ENCODE results near the gene LPAR3.

Gene LPAR3

GRCh38 chr1:84844094-84844493 is 48.9 kb downstream of the LPAR3 start:
- no peak for DNase-seq (ENCODE audit: low spot score in 2 of 2)
- in situ Hi-C loops (cut with MboI; ENCODE audit: low sequenced_read_pairs), result no loop called here

GRCh38 chr1:84842748-84843231 is 50.2 kb downstream of the LPAR3 start:
- no peak for DNase-seq (ENCODE audit: low spot score in 2 of 2)
- H3K4me3 ChIP-seq, result no peak overlapping the region
- no peaks in the 10 kb centered on the region for H3K9me3 ChIP-seq
- H3K36me3 ChIP-seq (replicated peaks), result no peaks in the 10 kb centered on the region
- H3K4me1 ChIP-seq, result peaks cover 11% of the 10 kb centered on the region
- H3K27me3 ChIP-seq (ENCODE audit: low read depth), result no peaks in the 10 kb centered on the region
- in situ Hi-C loops (cut with MboI; ENCODE audit: low sequenced_read_pairs), result no loop called here

More at GRCh38 chr1:84844094-84844493, 48.9 kb downstream of the LPAR3 start:
- Histone ChIP-seq H3K9me3 (no peaks in the 10 kb centered on the region), H3K4me1 (peaks cover 11% of the 10 kb centered on the region), H3K4me3 (no peak overlapping the region), H3K27me3 (ENCODE audit: low read depth) (no peaks in the 10 kb centered on the region), H3K36me3 (replicated peaks) (no peaks in the 10 kb centered on the region; the same call in 1 of the 2 replicates)

- H3K27me3 ChIP-seq (ENCODE audit: low read depth), result no peaks in the 10 kb centered on the region
- H3K36me3 ChIP-seq (replicated peaks), result no peaks in the 10 kb centered on the region
- in situ Hi-C loops (cut with MboI; ENCODE audit: low sequenced_read_pairs), result no loop called here
Measured at GRCh38 chr1:84841971-84842370, 51.0 kb downstream of the LPAR3 start.

GRCh38 chr1:84840346-84840745 is 52.7 kb downstream of the LPAR3 start:
- in situ Hi-C loops (cut with MboI; ENCODE audit: low sequenced_read_pairs), result no loop called here
- Histone ChIP-seq H3K36me3 (replicated peaks) (no peaks in the 10 kb centered on the region), H3K27me3 (ENCODE audit: low read depth) (no peaks in the 10 kb centered on the region), H3K9me3 (no peaks in the 10 kb centered on the region), H3K4me3 (no peak overlapping the region), H3K4me1 (no peaks in the 10 kb centered on the region)
- DNase-seq (ENCODE audit: low spot score in 2 of 2), result no peak

More at GRCh38 chr1:84841971-84842370, 51.0 kb downstream of the LPAR3 start:
- Histone ChIP-seq H3K9me3 (no peaks in the 10 kb centered on the region), H3K4me3 (no peak overlapping the region), H3K4me1 (peaks cover 3% of the 10 kb centered on the region)
- DNase-seq (ENCODE audit: low spot score in 2 of 2), result no peak

GRCh38 chr1:84839544-84839943 is 53.5 kb downstream of the LPAR3 start:
- no peaks in the 10 kb centered on the region for H3K4me1 ChIP-seq
- no peaks in the 10 kb centered on the region for H3K27me3 ChIP-seq (ENCODE audit: low read depth)
- H3K36me3 ChIP-seq (replicated peaks), result no peaks in the 10 kb centered on the region
- H3K4me3 ChIP-seq, result no peak overlapping the region
- DNase-seq (ENCODE audit: low spot score in 2 of 2), result no peak
- H3K9me3 ChIP-seq, result no peaks in the 10 kb centered on the region
- in situ Hi-C loops (cut with MboI; ENCODE audit: low sequenced_read_pairs), result no loop called here

GRCh38 chr1:84836145-84836544 is 56.9 kb downstream of the LPAR3 start:
- H3K4me3 ChIP-seq, result no peak overlapping the region
- no peaks in the 10 kb centered on the region for H3K9me3 ChIP-seq
- H3K4me1 ChIP-seq, result no peaks in the 10 kb centered on the region
- no peak for DNase-seq (ENCODE audit: low spot score in 2 of 2)
- no peaks in the 10 kb centered on the region for H3K27me3 ChIP-seq (ENCODE audit: low read depth)
- H3K36me3 ChIP-seq (replicated peaks), result no peaks in the 10 kb centered on the region
- in situ Hi-C loops (cut with MboI; ENCODE audit: low sequenced_read_pairs), result no loop called here

GRCh38 chr1:84835169-84835568 is 57.8 kb downstream of the LPAR3 start:
- no peak overlapping the region for H3K4me3 ChIP-seq
- in situ Hi-C loops (cut with MboI; ENCODE audit: low sequenced_read_pairs), result no loop called here
- H3K27me3 ChIP-seq (ENCODE audit: low read depth), result no peaks in the 10 kb centered on the region
- no peaks in the 10 kb centered on the region for H3K9me3 ChIP-seq
- DNase-seq (ENCODE audit: low spot score in 2 of 2), result no peak
- H3K36me3 ChIP-seq (replicated peaks), result no peaks in the 10 kb centered on the region
- no peaks in the 10 kb centered on the region for H3K4me1 ChIP-seq

GRCh38 chr1:84834419-84835064 is 58.5 kb downstream of the LPAR3 start:
- Histone ChIP-seq H3K9me3 (no peaks in the 10 kb centered on the region), H3K36me3 (replicated peaks) (no peaks in the 10 kb centered on the region), H3K4me1 (no peaks in the 10 kb centered on the region), H3K27me3 (ENCODE audit: low read depth) (no peaks in the 10 kb centered on the region), H3K4me3 (no peak overlapping the region)
- in situ Hi-C loops (cut with MboI; ENCODE audit: low sequenced_read_pairs), result no loop called here
- DNase-seq (ENCODE audit: low spot score in 2 of 2), result no peak

GRCh38 chr1:84833194-84833593 is 59.8 kb downstream of the LPAR3 start:
- no peak overlapping the region for H3K4me3 ChIP-seq
- no peaks in the 10 kb centered on the region for H3K36me3 ChIP-seq (replicated peaks)
- in situ Hi-C loops (cut with MboI; ENCODE audit: low sequenced_read_pairs), result no loop called here
- no peaks in the 10 kb centered on the region for H3K27me3 ChIP-seq (ENCODE audit: low read depth)
- no peaks in the 10 kb centered on the region for H3K4me1 ChIP-seq
- no peaks in the 10 kb centered on the region for H3K9me3 ChIP-seq
- no peak for DNase-seq (ENCODE audit: low spot score in 2 of 2)

- Histone ChIP-seq H3K9me3 (no peaks in the 10 kb centered on the region), H3K36me3 (replicated peaks) (no peaks in the 10 kb centered on the region), H3K27me3 (ENCODE audit: low read depth) (no peaks in the 10 kb centered on the region), H3K4me3 (no peak overlapping the region), H3K4me1 (no peaks in the 10 kb centered on the region)
- in situ Hi-C loops (cut with MboI; ENCODE audit: low sequenced_read_pairs), result no loop called here
- no peak for DNase-seq (ENCODE audit: low spot score in 2 of 2)
Measured at GRCh38 chr1:84830136-84830535, 62.9 kb downstream of the LPAR3 start.

- no peak overlapping the region for H3K4me3 ChIP-seq
- DNase-seq (ENCODE audit: low spot score in 2 of 2), result no peak
- in situ Hi-C loops (cut with MboI; ENCODE audit: low sequenced_read_pairs), result no loop called here
- no peaks in the 10 kb centered on the region for H3K4me1 ChIP-seq
- no peaks in the 10 kb centered on the region for H3K27me3 ChIP-seq (ENCODE audit: low read depth)
- no peaks in the 10 kb centered on the region for H3K36me3 ChIP-seq (replicated peaks)
- no peaks in the 10 kb centered on the region for H3K9me3 ChIP-seq
Measured at GRCh38 chr1:84827976-84828375, 65.0 kb downstream of the LPAR3 start.

- Histone ChIP-seq H3K4me3 (no peak overlapping the region), H3K9me3 (no peaks in the 10 kb centered on the region), H3K27me3 (ENCODE audit: low read depth) (no peaks in the 10 kb centered on the region), H3K4me1 (no peaks in the 10 kb centered on the region), H3K36me3 (replicated peaks) (no peaks in the 10 kb centered on the region)
- in situ Hi-C loops (cut with MboI; ENCODE audit: low sequenced_read_pairs), result no loop called here
- no peak for DNase-seq (ENCODE audit: low spot score in 2 of 2)
Measured at GRCh38 chr1:84827555-84827954, 65.5 kb downstream of the LPAR3 start.

- no peak for DNase-seq (ENCODE audit: low spot score in 2 of 2)
- Histone ChIP-seq H3K4me1 (no peaks in the 10 kb centered on the region), H3K27me3 (ENCODE audit: low read depth) (no peaks in the 10 kb centered on the region), H3K9me3 (no peaks in the 10 kb centered on the region), H3K4me3 (no peak overlapping the region), H3K36me3 (replicated peaks) (no peaks in the 10 kb centered on the region)
- in situ Hi-C loops (cut with MboI; ENCODE audit: low sequenced_read_pairs), result no loop called here
Measured at GRCh38 chr1:84825161-84825560, 67.8 kb downstream of the LPAR3 start.

GRCh38 chr1:84823991-84824390 is 69.0 kb downstream of the LPAR3 start:
- no peaks in the 10 kb centered on the region for H3K36me3 ChIP-seq (replicated peaks)

GRCh38 chr1:84823511-84823910 is 69.5 kb downstream of the LPAR3 start:
- Histone ChIP-seq H3K36me3 (replicated peaks) (no peaks in the 10 kb centered on the region), H3K4me3 (no peak overlapping the region), H3K4me1 (no peaks in the 10 kb centered on the region), H3K27me3 (ENCODE audit: low read depth) (no peaks in the 10 kb centered on the region), H3K9me3 (no peaks in the 10 kb centered on the region)
- in situ Hi-C loops (cut with MboI; ENCODE audit: low sequenced_read_pairs), result no loop called here
- no peak for DNase-seq (ENCODE audit: low spot score in 2 of 2)

More at GRCh38 chr1:84823991-84824390, 69.0 kb downstream of the LPAR3 start:
- in situ Hi-C loops (cut with MboI; ENCODE audit: low sequenced_read_pairs), result no loop called here
- H3K4me3 ChIP-seq, result no peak overlapping the region
- H3K9me3 ChIP-seq, result no peaks in the 10 kb centered on the region
- H3K27me3 ChIP-seq (ENCODE audit: low read depth), result no peaks in the 10 kb centered on the region
- H3K4me1 ChIP-seq, result no peaks in the 10 kb centered on the region
- DNase-seq (ENCODE audit: low spot score in 2 of 2), result no peak

Measured in HAP-1 (cell line).